ENCODE results near the gene KMT5C.

Gene KMT5C

GRCh38 chr19:55333870-55334269, 5.8 kb upstream of the KMT5C start:
- H3K9me3 ChIP-seq (ENCODE audit: control insufficient read depth, low read length) = no peaks in the 10 kb centered on the region
- 89 to 90% methylated on average over 10 to 11 of the region's 11 CpGs for whole genome bisulfite sequencing, 2 experiments
- no peaks in the 10 kb centered on the region for H3K36me3 ChIP-seq (ENCODE audit: control insufficient read depth, insufficient read depth, low read length)
- H3K27me3 ChIP-seq (ENCODE audit: control insufficient read depth, insufficient read depth, low read length, poor library complexity, severe bottlenecking) = no peaks in the 10 kb centered on the region
- no peaks in the 10 kb centered on the region for H3K4me1 ChIP-seq (ENCODE audit: control insufficient read depth, insufficient read depth, low read length)
- H3K27ac ChIP-seq (ENCODE audit: insufficient read depth, low read depth, low read length, poor library complexity, severe bottlenecking) = no peak overlapping the region
- H3K4me3 ChIP-seq (ENCODE audit: insufficient read depth, low read depth, low read length) = no peak overlapping the region

- Histone ChIP-seq H3K27me3 (ENCODE audit: control insufficient read depth, insufficient read depth, low read length, poor library complexity, severe bottlenecking) (no peaks in the 10 kb centered on the region), H3K27ac (ENCODE audit: insufficient read depth, low read depth, low read length, poor library complexity, severe bottlenecking) (no peak overlapping the region), H3K4me3 (ENCODE audit: insufficient read depth, low read depth, low read length) (no peak overlapping the region), H3K9me3 (ENCODE audit: control insufficient read depth, low read length) (no peaks in the 10 kb centered on the region), H3K4me1 (ENCODE audit: control insufficient read depth, insufficient read depth, low read length) (no peaks in the 10 kb centered on the region), H3K36me3 (ENCODE audit: control insufficient read depth, insufficient read depth, low read length) (no peaks in the 10 kb centered on the region)
- WGBS, 2 experiments = 92 to 96% methylated on average over 7 of the region's 7 CpGs
Measured at GRCh38 chr19:55336101-55336500, 3.6 kb upstream of the KMT5C start.

GRCh38 chr19:55339889-55340783, 460 bp downstream of the KMT5C start:
- H3K27me3 ChIP-seq (ENCODE audit: control insufficient read depth, insufficient read depth, low read length, poor library complexity, severe bottlenecking) = no peaks in the 10 kb centered on the region
- peak overlapping the region; percentile 58 for H3K27ac ChIP-seq (ENCODE audit: insufficient read depth, low read depth, low read length, poor library complexity, severe bottlenecking)
- H3K4me3 ChIP-seq (ENCODE audit: insufficient read depth, low read depth, low read length) = peak overlapping the region; percentile 83
- H3K4me1 ChIP-seq (ENCODE audit: control insufficient read depth, insufficient read depth, low read length) = peaks cover 11% of the 10 kb centered on the region
- H3K9me3 ChIP-seq (ENCODE audit: control insufficient read depth, low read length) = no peaks in the 10 kb centered on the region
- peaks cover 16% of the 10 kb centered on the region for H3K36me3 ChIP-seq (ENCODE audit: control insufficient read depth, insufficient read depth, low read length)
- 2% methylated on average over 44 of the region's 44 CpGs for whole genome bisulfite sequencing, 2 experiments

- Histone ChIP-seq H3K27ac (ENCODE audit: insufficient read depth, low read depth, low read length, poor library complexity, severe bottlenecking) (peak overlapping the region; percentile 58), H3K27me3 (ENCODE audit: control insufficient read depth, insufficient read depth, low read length, poor library complexity, severe bottlenecking) (no peaks in the 10 kb centered on the region), H3K9me3 (ENCODE audit: control insufficient read depth, low read length) (no peaks in the 10 kb centered on the region), H3K4me3 (ENCODE audit: insufficient read depth, low read depth, low read length) (peak overlapping the region; percentile 83), H3K36me3 (ENCODE audit: control insufficient read depth, insufficient read depth, low read length) (peaks cover 16% of the 10 kb centered on the region), H3K4me1 (ENCODE audit: control insufficient read depth, insufficient read depth, low read length) (peaks cover 11% of the 10 kb centered on the region)
- 0% methylated on average over 24 of the region's 24 CpGs for WGBS, 2 experiments
Measured at GRCh38 chr19:55340784-55341147, 1.1 kb downstream of the KMT5C start.

- H3K4me1 ChIP-seq (ENCODE audit: control insufficient read depth, insufficient read depth, low read length) = peaks cover 11% of the 10 kb centered on the region
- 1% methylated on average over 14 to 15 of the region's 15 CpGs for WGBS, 2 experiments
- no peaks in the 10 kb centered on the region for H3K9me3 ChIP-seq (ENCODE audit: control insufficient read depth, low read length)
- H3K27me3 ChIP-seq (ENCODE audit: control insufficient read depth, insufficient read depth, low read length, poor library complexity, severe bottlenecking) = no peaks in the 10 kb centered on the region
- H3K36me3 ChIP-seq (ENCODE audit: control insufficient read depth, insufficient read depth, low read length) = peaks cover 16% of the 10 kb centered on the region
- H3K4me3 ChIP-seq (ENCODE audit: insufficient read depth, low read depth, low read length) = peak overlapping the region; percentile 83
- H3K27ac ChIP-seq (ENCODE audit: insufficient read depth, low read depth, low read length, poor library complexity, severe bottlenecking) = no peak overlapping the region
Measured at GRCh38 chr19:55341171-55341588, 1.5 kb downstream of the KMT5C start.

- H3K36me3 ChIP-seq (ENCODE audit: control insufficient read depth, insufficient read depth, low read length) = peaks cover 16% of the 10 kb centered on the region
- H3K4me1 ChIP-seq (ENCODE audit: control insufficient read depth, insufficient read depth, low read length) = peaks cover 11% of the 10 kb centered on the region
- 88 to 89% methylated on average over 50 of the region's 50 CpGs for WGBS, 2 experiments
- H3K4me3 ChIP-seq (ENCODE audit: insufficient read depth, low read depth, low read length) = peak overlapping the region; percentile 83
- H3K9me3 ChIP-seq (ENCODE audit: control insufficient read depth, low read length) = no peaks in the 10 kb centered on the region
- no peaks in the 10 kb centered on the region for H3K27me3 ChIP-seq (ENCODE audit: control insufficient read depth, insufficient read depth, low read length, poor library complexity, severe bottlenecking)
- H3K27ac ChIP-seq (ENCODE audit: insufficient read depth, low read depth, low read length, poor library complexity, severe bottlenecking) = no peak overlapping the region
Measured at GRCh38 chr19:55341595-55342531, 2.2 kb downstream of the KMT5C start.

- Histone ChIP-seq H3K4me3 (ENCODE audit: insufficient read depth, low read depth, low read length) (no peak overlapping the region), H3K9me3 (ENCODE audit: control insufficient read depth, low read length) (no peaks in the 10 kb centered on the region), H3K36me3 (ENCODE audit: control insufficient read depth, insufficient read depth, low read length) (peaks cover 16% of the 10 kb centered on the region), H3K4me1 (ENCODE audit: control insufficient read depth, insufficient read depth, low read length) (peaks cover 26% of the 10 kb centered on the region), H3K27ac (ENCODE audit: insufficient read depth, low read depth, low read length, poor library complexity, severe bottlenecking) (no peak overlapping the region), H3K27me3 (ENCODE audit: control insufficient read depth, insufficient read depth, low read length, poor library complexity, severe bottlenecking) (no peaks in the 10 kb centered on the region)
- whole genome bisulfite sequencing, 2 experiments = 92 to 93% methylated on average over 9 of the region's 9 CpGs
Measured at GRCh38 chr19:55344444-55344843, 4.8 kb downstream of the KMT5C start.

- H3K27me3 ChIP-seq (ENCODE audit: control insufficient read depth, insufficient read depth, low read length, poor library complexity, severe bottlenecking) = no peaks in the 10 kb centered on the region
- peaks cover 26% of the 10 kb centered on the region for H3K4me1 ChIP-seq (ENCODE audit: control insufficient read depth, insufficient read depth, low read length)
- no peak overlapping the region for H3K27ac ChIP-seq (ENCODE audit: insufficient read depth, low read depth, low read length, poor library complexity, severe bottlenecking)
- no peak overlapping the region for H3K4me3 ChIP-seq (ENCODE audit: insufficient read depth, low read depth, low read length)
- WGBS, 2 experiments = 93% methylated on average over 22 of the region's 22 CpGs
- H3K9me3 ChIP-seq (ENCODE audit: control insufficient read depth, low read length) = no peaks in the 10 kb centered on the region
- peaks cover 16% of the 10 kb centered on the region for H3K36me3 ChIP-seq (ENCODE audit: control insufficient read depth, insufficient read depth, low read length)
Measured at GRCh38 chr19:55345101-55345817, 5.6 kb downstream of the KMT5C start.

GRCh38 chr19:55345818-55346724, 6.4 kb downstream of the KMT5C start:
- Histone ChIP-seq H3K27ac (ENCODE audit: insufficient read depth, low read depth, low read length, poor library complexity, severe bottlenecking) (no peak overlapping the region), H3K27me3 (ENCODE audit: control insufficient read depth, insufficient read depth, low read length, poor library complexity, severe bottlenecking) (no peaks in the 10 kb centered on the region), H3K4me3 (ENCODE audit: insufficient read depth, low read depth, low read length) (no peak overlapping the region), H3K9me3 (ENCODE audit: control insufficient read depth, low read length) (no peaks in the 10 kb centered on the region), H3K4me1 (ENCODE audit: control insufficient read depth, insufficient read depth, low read length) (peaks cover 26% of the 10 kb centered on the region), H3K36me3 (ENCODE audit: control insufficient read depth, insufficient read depth, low read length) (peaks cover 16% of the 10 kb centered on the region)
- 92 to 93% methylated on average over 43 of the region's 43 CpGs for WGBS, 2 experiments

All from ectodermal cell (in vitro differentiated cells).